GM12872 (cell line): ENCODE measurements around the gene POLR2L.

ENCODE experiments used
- TF ChIP-seq, protein P1 (sequence below): IDR thresholded peaks from 3 replicates; pipeline ENCODE4 v1.5.1; 2011; ENCODE audit warnings: low read depth, mild to moderate bottlenecking, low read length, moderate library complexity; ENCODE audit not compliant: insufficient read depth

POLR2L gene

DNA sequence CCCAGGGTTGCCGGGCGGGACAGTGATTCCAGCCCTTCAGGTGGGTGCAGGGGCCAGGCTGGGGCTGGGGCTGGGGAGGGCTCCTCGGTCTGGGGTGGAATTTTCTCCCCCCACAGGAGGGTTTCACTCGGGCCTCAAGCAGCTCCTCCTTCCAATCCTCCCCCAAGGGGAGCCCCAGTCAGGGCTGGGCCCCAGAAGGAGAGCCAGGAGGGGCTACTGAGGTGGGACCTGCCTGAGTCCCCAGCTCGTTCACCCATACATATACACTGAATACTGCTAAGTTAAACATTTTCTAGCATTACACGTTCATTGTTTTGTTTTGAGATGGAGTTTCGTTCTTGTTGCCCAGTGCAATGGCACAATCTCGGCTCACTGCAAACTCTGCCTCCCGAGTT lies 16.1 kb downstream of the POLR2L start:
- TF ChIP-seq, protein P1, sequence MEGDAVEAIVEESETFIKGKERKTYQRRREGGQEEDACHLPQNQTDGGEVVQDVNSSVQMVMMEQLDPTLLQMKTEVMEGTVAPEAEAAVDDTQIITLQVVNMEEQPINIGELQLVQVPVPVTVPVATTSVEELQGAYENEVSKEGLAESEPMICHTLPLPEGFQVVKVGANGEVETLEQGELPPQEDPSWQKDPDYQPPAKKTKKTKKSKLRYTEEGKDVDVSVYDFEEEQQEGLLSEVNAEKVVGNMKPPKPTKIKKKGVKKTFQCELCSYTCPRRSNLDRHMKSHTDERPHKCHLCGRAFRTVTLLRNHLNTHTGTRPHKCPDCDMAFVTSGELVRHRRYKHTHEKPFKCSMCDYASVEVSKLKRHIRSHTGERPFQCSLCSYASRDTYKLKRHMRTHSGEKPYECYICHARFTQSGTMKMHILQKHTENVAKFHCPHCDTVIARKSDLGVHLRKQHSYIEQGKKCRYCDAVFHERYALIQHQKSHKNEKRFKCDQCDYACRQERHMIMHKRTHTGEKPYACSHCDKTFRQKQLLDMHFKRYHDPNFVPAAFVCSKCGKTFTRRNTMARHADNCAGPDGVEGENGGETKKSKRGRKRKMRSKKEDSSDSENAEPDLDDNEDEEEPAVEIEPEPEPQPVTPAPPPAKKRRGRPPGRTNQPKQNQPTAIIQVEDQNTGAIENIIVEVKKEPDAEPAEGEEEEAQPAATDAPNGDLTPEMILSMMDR, result no peak

DNA sequence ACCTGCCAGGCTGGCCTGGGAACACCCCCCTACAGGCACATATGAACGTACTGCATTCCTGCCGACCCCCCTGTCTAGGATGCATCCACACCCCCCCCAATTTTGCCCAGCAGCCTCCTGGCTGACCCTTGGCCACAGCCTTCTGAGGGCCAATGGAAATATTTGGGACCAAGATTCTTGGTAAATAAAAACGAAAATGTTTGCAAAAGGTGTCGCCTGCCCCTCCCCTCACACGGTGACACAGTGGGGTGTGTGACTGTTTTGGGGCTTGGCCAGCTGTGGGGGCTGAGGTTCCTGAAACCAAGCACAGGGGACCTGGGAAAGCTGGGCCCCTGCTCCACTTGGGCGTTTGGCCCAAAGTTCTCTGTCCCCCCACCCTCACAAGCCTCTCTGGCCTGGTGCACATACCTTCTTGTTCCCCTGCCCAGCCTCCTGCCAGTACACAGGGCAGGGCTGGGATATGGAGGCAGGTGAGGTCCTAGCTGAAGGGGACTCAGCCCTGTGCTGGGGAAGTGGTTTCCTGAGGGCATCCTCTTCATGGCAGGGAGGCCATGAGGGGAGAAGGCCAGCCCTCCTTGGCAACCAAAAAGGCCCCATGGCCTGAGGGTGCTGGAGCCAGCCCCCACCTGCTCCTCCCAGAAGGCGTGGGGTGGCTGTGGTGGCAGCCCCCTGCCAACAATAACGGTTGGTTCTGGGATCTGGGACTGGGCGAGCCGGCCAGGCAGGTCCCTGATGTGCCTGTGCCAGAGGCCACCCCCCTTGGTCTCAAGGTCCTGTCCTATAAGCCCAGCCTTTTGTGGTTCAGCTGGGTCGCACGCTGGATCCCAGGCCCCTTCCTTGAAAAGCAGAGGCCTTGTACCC lies 16.7 kb downstream of the POLR2L start:
- TF ChIP-seq, protein P1, result no peak

DNA sequence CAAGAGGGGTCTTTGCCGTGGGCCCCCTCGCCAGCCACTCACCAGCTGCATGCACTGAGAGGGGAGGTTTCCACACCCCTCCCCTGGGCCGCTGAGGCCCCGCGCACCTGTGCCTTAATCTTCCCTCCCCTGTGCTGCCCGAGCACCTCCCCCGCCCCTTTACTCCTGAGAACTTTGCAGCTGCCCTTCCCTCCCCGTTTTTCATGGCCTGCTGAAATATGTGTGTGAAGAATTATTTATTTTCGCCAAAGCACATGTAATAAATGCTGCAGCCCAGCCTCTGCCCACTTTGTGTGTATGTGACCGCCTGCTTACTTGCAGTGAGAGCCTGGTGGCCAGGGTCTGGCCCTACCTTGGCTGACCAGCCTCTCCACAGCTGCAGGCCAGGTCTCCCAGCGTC lies 17.4 kb downstream of the POLR2L start:
- TF ChIP-seq, protein P1, result no peak

DNA sequence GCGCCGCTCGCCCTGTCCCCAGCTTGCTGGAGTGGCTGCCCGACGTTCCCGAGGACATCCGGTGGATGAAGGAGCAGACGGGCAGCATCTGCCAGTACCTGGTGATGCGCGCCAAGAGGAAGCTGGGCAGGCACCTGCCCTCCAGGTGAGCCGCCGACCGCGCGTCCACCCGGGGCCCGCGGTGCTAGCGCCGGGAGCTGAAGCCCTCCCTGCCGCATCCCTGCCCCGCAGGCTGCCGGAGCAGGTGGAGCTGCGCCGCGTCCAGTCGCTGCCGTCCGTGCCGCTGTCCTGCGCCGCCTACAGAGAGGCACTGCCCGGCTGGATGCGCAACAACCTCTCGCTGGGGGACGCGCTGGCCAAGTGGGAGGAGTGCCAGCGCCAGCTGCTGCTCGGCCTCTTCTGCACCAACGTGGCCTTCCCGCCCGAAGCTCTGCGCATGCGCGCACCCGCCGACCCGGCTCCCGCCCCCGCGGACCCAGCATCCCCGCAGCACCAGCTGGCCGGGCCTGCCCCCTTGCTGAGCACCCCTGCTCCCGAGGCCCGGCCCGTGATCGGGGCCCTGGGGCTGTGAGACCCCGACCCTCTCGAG lies 17.9 kb downstream of the POLR2L start:
- TF ChIP-seq, protein P1, result no peak

DNA sequence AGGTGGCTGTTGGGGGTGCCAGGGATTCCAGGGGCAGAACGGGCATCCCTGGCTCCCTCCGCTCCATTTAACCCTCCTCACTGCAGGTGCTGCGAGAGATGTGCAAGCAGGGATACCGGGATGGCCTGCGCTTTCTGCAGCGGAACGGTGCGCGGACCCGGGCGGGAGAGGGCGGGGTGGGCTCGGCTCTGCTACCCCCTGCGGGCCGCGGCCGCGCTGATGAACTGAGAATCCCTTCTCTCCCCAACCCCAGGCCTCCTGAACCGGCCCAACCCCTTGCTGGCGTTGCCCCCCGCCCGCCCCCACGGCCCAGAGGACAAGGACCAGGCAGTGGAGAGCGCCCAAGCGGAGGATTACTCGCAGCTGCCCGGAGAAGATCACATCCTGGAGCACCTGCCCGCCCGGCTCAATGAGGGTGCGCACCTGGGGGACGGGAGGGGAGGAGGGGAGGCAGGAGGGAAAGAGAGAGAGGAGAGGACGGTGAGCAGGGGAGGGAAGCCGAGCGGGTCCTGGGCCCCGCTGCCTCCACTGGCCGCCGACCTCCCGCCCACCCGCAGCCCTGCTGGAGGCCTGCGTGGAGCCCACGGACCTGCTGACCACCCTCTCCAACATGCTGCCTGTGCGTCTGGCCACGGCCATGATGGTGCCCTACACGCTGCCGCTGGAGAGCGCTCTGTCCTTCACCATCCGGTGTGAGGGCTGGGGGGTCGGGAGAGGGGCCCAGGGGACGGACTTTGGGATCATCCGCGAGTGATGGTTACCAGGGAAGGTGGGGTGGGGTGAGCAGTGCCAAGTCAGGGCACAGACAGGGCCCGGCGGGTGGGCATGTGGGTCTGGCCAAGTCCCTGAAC lies 18.7 kb downstream of the POLR2L start:
- TF ChIP-seq, protein P1, result no peak

DNA sequence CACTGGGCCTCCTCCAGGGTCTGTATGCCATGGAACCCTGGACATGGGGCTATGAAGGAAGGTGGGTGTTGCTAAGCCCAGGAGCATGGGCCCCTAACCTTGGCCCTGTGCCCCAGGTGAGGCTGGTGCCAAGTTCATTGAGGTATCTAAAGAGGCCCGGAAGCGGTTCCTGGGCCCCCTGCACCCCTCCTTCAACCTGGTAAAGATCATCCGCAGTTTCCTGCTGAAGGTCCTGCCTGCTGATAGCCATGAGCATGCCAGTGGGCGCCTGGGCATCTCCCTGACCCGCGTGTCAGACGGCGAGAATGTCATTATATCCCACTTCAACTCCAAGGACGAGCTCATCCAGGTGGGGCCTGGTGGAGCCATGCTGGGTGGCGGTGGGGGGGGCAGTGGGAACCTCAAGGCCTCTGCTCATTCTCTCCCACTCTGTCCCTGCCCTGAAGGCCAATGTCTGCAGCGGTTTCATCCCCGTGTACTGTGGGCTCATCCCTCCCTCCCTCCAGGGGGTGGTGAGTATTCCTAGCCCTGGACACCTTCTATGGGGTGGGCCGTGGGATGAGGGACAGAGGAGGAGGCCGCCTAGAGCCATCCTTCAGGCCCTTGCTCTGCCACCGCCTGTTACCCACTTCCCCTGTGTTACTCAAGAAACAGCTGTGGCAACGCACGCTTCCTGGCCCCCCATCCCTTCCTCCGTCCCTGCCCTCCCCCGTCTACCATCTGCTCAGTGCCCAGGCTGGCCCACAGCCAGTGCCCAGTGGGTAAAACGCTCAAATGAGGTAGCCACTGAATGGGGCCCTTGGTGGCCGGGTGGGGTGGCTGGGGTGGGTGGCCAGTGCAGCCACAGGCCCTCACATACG lies 20.6 kb downstream of the POLR2L start:
- TF ChIP-seq, protein P1, result no peak
